ENCODE measurements around the gene NFRKB.
"Not testable (repeated sequence)": the region's sequence is repeated elsewhere in the genome, so short reads cannot be mapped to it uniquely, and the experiment has no call there.

Gene NFRKB

DNA sequence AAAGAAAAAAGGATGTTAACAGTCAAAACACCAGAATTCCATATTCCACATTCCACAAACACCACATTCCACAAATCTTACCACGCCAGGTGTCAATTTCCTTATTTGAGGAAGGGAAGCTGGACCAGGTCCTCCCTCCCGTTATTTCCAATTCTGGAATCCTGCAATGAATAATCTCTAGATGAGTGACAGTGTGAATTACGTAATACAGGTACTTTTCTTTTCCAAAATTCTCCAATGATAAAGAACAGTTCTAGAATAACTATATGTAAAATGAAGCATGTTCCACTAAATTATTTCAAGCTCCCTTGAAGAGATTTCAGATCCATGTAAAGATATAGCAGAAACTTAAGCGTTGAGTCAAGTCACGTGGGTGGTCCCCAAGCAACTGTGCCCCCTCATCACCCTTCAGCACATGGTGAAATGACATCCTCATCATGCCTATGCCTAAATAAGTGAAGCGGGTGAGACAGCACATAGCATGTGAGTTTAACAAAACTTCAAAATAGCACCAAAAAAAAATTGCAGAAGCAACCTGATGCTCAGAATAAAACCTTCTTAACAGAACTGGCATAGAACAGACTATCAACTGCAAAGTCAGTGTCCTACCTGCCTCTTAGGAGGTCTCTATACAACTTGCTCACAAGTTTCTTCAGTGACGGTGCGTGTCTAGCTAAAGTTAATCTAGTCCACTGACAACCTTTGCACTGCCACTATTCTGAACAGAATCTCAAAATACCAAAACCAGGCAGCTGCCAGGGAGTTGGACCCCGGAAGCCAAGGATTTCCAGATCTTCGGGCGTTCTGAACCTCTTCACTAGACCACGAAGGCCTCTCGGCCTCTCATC lies 876 bp downstream of the NFRKB start:
- no peak for DNase-seq (ENCODE audit: low spot score)

DNA sequence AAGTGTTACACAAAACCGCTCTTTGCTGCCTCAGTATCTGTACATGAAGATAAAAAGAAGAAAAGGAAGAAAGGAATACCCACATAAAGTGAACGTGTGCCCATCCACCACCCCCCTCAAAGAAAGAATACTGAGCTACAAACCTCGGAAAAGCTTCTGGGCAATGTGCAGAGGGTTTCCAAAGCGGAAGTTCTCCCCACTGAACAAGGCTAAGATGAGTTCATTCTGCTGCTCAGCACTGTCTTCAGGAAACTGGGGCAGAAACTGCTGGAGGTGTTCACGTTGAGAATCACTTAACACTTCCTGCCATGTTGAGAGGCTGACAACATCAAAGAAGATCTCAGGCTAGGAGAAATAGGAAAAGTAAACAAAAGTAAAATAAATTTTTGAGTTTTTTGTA lies 6.9 kb downstream of the NFRKB start:
- DNase-seq (ENCODE audit: low spot score), result no peak

- DNase-seq (ENCODE audit: low spot score), result no peak
Observed at GRCh38 chr11:129885381-129885780, 10.0 kb downstream of the NFRKB start.

GRCh38 chr11:129884581-129884980 lies 10.8 kb downstream of the NFRKB start:
- DNase-seq (ENCODE audit: low spot score), result no peak

DNA sequence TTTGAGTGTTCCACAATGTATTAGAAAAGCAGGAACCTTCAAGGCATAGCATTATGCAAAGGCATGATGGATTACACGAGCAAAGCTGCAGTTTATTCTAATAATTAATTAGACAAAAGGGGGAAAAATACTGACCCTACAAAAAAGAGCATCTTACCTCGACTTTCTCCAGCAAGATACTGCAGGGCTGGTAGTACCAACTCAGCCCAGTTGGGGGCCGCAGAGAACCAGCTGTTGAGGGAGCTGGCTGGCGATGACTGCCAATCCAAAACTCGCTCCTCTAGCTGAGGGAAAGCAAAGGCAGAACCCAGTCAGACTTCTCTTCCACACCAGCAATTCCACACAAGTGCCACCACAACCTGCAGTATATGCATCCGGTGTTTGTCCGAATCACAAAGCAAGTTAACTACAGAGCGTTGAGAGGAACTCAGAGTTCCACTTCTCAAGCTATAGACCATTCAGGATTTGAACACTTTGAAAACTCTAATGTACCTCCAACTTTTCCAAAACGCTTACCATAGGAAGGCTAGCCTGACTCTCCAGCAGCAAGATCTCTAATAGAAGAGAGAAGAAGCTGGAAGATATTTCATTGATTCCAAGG lies 13.7 kb downstream of the NFRKB start:
- no peak for DNase-seq (ENCODE audit: low spot score)

- no peak for DNase-seq (ENCODE audit: low spot score)
Observed at GRCh38 chr11:129880311-129880710, 15.1 kb downstream of the NFRKB start.

DNA sequence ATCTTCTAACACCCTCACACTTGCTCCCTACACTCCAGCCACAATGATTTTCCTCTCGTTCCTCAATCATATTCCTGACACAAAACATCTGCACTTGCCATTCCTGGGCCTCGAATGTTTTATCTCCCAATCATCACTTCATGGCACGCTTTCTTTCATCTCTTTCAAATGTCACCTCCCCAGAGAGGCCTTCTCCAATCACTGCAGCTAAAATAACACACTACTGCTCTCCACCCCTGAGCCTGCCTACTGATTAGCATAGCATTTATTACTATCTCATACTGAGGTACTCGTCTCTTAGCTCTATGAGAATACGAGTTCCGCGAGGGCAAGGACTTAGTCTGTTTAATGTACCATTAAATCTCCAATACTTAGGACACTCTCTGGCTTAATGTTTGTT lies 23.5 kb downstream of the NFRKB start:
- DNase-seq (ENCODE audit: low spot score), result no peak

DNA sequence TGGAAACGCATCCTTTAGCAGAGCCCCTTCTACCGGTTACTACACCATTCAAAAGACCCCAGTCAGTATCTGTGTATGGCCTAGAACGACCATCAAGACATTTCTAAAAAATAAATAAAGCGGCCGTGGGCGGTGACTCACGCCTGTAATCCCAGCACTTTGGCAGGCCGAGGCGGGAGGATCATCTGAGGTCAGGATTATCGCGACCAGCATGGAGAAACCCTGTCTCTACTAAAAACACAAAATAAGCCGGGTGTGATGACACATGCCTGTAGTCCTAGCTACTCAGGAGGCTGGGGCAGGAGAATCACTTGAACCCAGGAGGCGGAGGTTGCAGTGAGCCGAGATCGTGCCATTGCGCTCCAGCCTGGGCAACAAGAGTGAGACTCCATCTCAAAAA lies 26.8 kb downstream of the NFRKB start:
- not testable (repeated sequence) for DNase-seq (ENCODE audit: low spot score)

DNA sequence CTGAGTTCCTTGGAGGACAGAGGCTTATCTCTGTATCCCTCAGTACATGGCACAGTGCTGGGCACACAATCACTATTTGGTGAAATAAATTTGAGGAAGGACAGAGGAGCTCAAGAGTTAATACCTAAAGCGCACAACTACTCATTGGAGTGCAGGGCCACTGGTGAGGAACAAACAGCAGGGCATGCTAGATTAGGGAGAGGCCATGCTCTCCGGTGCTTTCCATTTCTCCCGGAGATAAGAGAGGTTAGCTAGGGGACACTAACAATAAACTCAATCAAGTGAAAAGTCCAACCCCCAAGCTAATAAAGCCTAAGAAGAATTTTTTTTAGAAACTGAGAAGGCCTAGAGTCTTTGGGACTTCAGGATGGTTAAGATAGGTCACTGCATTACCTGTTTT lies 29.1 kb downstream of the NFRKB start:
- no peak for DNase-seq (ENCODE audit: low spot score)

DNA sequence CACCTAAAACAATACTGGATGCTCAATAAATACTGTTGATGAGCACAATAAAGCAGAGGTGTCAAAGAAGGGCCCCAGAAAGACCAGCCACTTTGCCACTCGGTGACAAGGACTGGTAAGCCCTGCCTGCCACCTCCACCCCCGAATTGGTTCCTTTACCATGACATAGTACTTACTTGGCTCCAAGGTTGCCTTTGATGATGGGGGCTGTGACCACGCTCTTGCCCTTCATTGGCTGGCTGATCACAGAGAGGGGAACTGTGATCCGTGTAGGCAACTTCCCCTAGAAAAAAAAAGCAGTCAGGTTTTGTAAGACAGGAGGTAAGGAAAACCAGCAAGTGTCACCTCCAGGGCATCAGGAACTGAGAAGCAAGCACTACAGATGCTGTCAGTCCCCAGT lies 29.7 kb downstream of the NFRKB start:
- DNase-seq (ENCODE audit: low spot score), result no peak

- no peak for DNase-seq (ENCODE audit: low spot score)
Observed at GRCh38 chr11:129864811-129865210, 30.6 kb downstream of the NFRKB start.

DNA sequence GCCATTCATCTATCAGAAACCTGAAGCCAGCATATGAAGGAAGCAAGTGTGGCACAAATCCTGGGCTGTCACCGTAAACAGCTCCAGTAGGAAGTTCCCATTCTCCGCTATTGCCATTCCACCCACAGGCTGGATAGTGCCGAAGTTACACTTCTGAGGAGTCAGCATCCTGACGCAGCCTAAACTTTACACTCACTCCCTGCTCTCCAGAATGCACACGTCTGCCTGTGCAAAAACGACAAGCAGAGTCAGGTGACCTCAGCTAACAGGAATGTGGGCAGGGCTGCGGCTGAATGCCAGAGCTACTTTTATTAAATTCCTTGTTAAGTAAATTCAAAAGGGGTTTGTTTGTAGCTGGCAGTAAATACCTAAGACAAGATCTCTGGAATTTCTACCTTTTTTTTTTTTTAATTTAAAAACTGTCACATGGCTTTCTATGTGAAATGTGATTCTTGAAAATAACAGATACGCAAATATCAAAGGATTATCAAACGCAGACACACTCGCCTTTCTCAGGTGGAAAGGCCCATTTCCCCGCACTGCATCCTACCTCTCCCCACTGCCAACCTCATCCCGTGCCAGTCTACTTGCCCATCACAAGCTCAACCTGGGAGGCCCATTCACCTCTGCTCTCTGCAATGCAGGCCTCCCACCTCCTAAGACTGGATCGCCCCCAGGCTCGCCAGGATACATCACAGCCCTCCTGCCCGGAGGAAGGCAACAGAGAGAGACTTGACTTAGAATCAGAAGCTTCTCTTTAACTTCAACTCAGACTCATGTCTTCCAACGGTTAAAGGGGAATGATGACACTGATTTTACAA lies 33.5 kb downstream of the NFRKB start:
- peak; percentile 18 for DNase-seq (ENCODE audit: low spot score)

DNA sequence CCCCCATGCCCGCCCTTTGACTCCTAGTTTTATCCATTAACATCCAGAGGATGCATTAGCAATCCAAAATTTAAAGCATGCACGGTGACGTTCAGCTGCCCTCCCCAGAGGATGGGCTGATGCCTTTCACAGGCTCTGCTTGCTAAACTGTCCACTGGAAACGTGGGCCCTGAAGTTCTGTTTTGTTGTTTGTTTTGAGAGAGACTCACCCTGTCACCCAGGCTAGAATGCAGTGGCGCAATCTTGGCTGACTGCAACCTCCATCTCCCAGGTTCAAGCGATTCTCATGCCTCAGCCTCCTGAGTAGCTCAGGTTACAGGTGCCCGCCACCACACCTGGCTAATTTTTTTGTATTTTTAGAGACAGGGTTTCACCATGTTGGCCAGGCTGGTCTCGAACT lies 39.3 kb downstream of the NFRKB start:
- DNase-seq (ENCODE audit: low spot score), result no peak

- no peak for DNase-seq (ENCODE audit: low spot score)
Observed at GRCh38 chr11:129855086-129855485, 40.3 kb downstream of the NFRKB start.

DNA sequence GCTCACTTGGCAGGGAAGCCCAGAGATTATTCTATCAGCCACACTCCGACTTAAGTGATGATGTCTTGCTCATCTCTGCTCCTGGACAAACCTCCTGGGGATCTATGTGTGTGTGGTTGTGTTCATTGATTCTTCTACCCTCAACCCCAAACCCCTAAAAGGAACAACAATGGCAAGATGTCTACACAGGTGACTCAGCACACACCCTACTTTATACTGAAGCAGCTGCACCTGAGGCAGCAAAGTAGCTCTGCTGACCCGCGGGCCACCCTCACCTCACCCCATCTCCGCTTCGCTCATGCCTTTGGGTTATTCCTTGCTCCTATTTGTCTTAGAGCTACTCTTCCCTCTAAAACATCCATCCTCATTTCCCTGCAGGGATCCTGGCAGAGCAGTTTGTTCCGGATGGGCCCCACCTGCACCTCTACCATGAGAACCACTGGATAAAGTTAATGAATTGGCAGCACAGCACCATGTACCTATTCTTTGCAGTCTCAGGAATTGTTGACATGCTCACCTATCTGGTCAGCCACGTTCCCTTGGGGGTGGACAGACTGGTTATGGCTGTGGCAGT lies 41.1 kb downstream of the NFRKB start:
- no peak for DNase-seq (ENCODE audit: low spot score)

GRCh38 chr11:129853518-129854231 lies 41.7 kb downstream of the NFRKB start:
- DNase-seq (ENCODE audit: low spot score), result no peak

- no peak for DNase-seq (ENCODE audit: low spot score)
Observed at GRCh38 chr11:129852125-129852740, 43.1 kb downstream of the NFRKB start.

- DNase-seq (ENCODE audit: low spot score), result no peak
Observed at GRCh38 chr11:129849447-129850130, 45.8 kb downstream of the NFRKB start.

GRCh38 chr11:129847361-129847760 lies 48.0 kb downstream of the NFRKB start:
- not testable (repeated sequence) for DNase-seq (ENCODE audit: low spot score)

- DNase-seq (ENCODE audit: low spot score), result no peak
Observed at GRCh38 chr11:129846508-129847335, 48.7 kb downstream of the NFRKB start.

All from Ammon's horn (tissue), 1 donor.